ENCODE measurements around the gene AOC3. TPM values are rescaled to one million over a fixed set of nuclear protein-coding genes. Genes with fewer than 3 reads are reported as not detected.

The AOC3 gene, protein sequence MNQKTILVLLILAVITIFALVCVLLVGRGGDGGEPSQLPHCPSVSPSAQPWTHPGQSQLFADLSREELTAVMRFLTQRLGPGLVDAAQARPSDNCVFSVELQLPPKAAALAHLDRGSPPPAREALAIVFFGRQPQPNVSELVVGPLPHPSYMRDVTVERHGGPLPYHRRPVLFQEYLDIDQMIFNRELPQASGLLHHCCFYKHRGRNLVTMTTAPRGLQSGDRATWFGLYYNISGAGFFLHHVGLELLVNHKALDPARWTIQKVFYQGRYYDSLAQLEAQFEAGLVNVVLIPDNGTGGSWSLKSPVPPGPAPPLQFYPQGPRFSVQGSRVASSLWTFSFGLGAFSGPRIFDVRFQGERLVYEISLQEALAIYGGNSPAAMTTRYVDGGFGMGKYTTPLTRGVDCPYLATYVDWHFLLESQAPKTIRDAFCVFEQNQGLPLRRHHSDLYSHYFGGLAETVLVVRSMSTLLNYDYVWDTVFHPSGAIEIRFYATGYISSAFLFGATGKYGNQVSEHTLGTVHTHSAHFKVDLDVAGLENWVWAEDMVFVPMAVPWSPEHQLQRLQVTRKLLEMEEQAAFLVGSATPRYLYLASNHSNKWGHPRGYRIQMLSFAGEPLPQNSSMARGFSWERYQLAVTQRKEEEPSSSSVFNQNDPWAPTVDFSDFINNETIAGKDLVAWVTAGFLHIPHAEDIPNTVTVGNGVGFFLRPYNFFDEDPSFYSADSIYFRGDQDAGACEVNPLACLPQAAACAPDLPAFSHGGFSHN
- 0.14 and 0.30 TPM in 2 replicates for total RNA-seq

DNA sequence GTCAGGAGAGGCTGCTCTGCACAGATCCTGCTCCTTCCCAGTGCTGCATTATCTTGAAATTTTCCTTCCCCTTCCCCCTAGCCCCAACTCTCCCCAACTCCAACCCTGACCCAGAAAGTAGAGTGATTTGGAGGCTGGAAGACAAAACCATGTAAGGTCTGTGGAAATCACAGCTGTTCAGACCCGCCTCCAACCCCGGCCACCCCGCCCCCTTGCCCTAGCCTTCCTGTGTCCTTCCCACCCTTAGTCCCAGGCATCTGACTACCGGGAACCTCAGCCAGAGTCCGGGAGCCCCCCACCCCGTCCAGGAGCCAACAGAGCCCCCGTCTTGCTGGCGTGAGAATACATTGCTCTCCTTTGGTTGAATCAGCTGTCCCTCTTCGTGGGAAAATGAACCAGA is at the start of gene AOC3:
Gene AOC3, plus strand, starts transcription at position 246 of the 400 bp plus-strand sequence. Its CDS starts 145 bp downstream, at position 391.

DNA sequence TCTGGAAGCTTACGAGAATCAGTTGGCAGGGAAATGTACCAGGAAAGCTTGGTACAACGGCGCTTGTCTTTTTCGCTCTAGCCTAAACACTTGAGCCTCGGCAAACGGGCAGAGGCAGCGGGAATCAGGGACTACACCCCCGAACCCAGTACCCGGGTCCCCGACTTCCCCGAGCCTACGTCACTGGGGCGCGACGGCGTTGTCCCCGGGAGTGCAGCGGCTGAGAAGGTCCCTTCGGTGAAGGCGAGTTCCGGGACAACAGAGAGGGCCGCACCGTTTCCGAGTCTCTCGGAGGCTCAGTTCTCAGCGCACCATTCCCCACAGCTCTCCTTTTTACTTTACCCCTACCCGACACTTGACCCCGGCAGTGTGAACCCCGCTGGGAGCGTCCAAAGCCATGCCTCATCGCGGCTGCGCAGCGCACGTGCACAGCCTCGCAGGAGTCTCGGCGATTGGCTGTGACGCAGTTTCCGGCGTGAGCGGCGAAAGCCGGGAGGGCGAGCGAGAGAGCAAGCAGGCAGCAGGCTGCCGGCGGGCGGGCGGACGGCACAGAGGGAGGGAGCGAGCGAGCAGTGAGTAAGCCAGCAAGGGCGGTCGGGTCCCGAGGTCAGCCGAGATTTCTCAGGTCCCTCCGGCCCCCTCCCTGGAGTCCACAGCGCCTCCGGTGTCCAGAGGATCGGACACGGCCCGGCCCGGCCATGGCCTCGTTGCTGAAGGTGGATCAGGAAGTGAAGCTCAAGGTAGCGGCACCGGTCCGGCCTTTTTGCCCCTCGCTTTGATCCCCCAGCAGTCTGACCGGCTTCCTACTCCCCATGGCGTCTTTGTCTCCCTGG is 17.8 kb upstream of the AOC3 start, which contains the start of gene PSME3:
Gene PSME3, plus strand, starts transcription at position 464 of the 833 bp plus-strand sequence. Its CDS starts 235 bp downstream, at position 699.

DNA sequence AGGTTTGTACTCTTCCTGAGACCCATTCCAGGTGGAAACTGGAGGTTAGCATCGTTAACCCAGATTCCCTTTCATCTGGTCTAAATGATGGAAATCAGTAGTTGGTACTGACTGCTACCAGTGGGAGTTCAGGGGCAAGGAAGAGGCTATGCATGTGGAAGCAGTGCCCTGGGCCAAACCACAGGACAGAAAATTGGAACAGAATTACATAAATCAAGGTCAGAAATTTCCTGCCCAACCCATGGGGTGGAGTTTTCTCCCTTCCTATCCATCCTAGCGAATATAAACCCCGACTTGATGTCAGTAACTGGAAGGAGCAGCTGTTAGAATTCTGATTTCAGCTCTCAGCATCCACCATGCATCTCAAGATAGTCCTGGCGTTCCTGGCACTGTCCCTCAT is 6.7 kb upstream of the AOC3 start, which contains the start of gene AOC2:
Gene AOC2, plus strand, starts transcription at position 310 of the 400 bp plus-strand sequence. Its CDS starts 47 bp downstream, at position 357.

DNA sequence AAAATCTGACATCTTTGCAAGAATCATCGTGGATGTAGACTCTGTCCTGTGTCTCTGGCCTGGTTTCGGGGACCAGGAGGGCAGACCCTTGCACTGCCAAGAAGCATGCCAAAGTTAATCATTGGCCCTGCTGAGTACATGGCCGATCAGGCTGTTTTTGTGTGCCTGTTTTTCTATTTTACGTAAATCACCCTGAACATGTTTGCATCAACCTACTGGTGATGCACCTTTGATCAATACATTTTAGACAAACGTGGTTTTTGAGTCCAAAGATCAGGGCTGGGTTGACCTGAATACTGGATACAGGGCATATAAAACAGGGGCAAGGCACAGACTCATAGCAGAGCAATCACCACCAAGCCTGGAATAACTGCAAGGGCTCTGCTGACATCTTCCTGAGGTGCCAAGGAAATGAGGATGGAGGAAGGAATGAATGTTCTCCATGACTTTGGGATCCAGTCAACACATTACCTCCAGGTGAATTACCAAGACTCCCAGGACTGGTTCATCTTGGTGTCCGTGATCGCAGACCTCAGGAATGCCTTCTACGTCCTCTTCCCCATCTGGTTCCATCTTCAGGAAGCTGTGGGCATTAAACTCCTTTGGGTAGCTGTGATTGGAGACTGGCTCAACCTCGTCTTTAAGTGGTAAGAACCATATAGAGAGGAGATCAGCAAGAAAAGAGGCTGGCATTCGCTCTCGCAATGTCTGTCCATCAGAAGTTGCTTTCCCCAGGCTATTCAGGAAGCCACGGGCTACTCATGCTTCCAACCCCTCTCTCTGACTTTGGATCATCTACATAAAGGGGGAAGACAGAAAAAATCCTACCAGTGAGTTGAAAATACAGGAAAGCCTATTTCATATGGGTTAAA is 49.7 kb downstream of the AOC3 start, which contains the start of gene G6PC1:
Gene G6PC1, plus strand, starts transcription at position 340 of the 872 bp plus-strand sequence. Its CDS starts 78 bp downstream, at position 418.

Other genes starting within 250 kb of the AOC3 start
- gene RETREG3, start 241.8 kb upstream of the AOC3 start, total RNA-seq = 37.1 and 47.5 TPM in 2 replicates
- gene TUBG1, start 241.5 kb upstream of the AOC3 start, total RNA-seq = 12.5 and 43.9 TPM in 2 replicates
- 11.9 and 13.2 TPM in 2 replicates for gene TUBG2, start 191.9 kb upstream of the AOC3 start, total RNA-seq
- gene PLEKHH3, start 174.2 kb upstream of the AOC3 start, total RNA-seq = 8.9 and 11.6 TPM in 2 replicates
- gene CCR10, start 169.4 kb upstream of the AOC3 start, total RNA-seq = 1.8 and 2.5 TPM in 2 replicates
- gene CNTNAP1, start 168.7 kb upstream of the AOC3 start, total RNA-seq = 24.9 and 52.4 TPM in 2 replicates
- 12.5 and 15.1 TPM in 2 replicates for gene EZH1, start 106.2 kb upstream of the AOC3 start, total RNA-seq
- not detected in 2 replicates for gene RAMP2, start 90.0 kb upstream of the AOC3 start, total RNA-seq
- gene VPS25, start 77.8 kb upstream of the AOC3 start, total RNA-seq = 46.7 and 67.1 TPM in 2 replicates
- gene WNK4, start 70.6 kb upstream of the AOC3 start, total RNA-seq = 1.5 and 5.3 TPM in 2 replicates
- gene COA3, start 52.5 kb upstream of the AOC3 start, total RNA-seq = 32.8 and 53.2 TPM in 2 replicates
- gene CNTD1, start 52.3 kb upstream of the AOC3 start, total RNA-seq = 0.05 TPM in 1 of 2 replicates, not detected in the other
- 95.9 and 96.8 TPM in 2 replicates for gene BECN1, start 26.9 kb upstream of the AOC3 start, total RNA-seq
- 63.0 and 106 TPM in 2 replicates for gene PSME3, start 17.8 kb upstream of the AOC3 start, total RNA-seq
- gene AOC2, start 6.6 kb upstream of the AOC3 start, total RNA-seq = 0.59 and 0.69 TPM in 2 replicates
- not detected in 2 replicates for gene G6PC1, start 49.6 kb downstream of the AOC3 start, total RNA-seq
- 20.3 and 24.9 TPM in 2 replicates for gene AARSD1, start 113.3 kb downstream of the AOC3 start, total RNA-seq
- gene PTGES3L, start 128.9 kb downstream of the AOC3 start, total RNA-seq = 0.78 and 0.89 TPM in 2 replicates
- gene RUNDC1, start 129.4 kb downstream of the AOC3 start, total RNA-seq = 10.4 and 13.3 TPM in 2 replicates
- 516 and 1,023 TPM in 2 replicates for gene RPL27, start 147.2 kb downstream of the AOC3 start, total RNA-seq
- 6.0 and 13.1 TPM in 2 replicates for gene IFI35, start 155.6 kb downstream of the AOC3 start, total RNA-seq
- gene VAT1, start 171.2 kb downstream of the AOC3 start, total RNA-seq = 116 and 150 TPM in 2 replicates
- gene RND2, start 174.0 kb downstream of the AOC3 start, total RNA-seq = 0.23 and 0.30 TPM in 2 replicates